GM20000 (cell line): Measurements from ENCODE around the gene SLC6A19.

Source experiments
- DNase-seq: peaks from one replicate; pipeline ENCODE4 v3.0.0; 2012; ENCODE audit warnings: low spot score
- CTCF ChIP-seq: IDR thresholded peaks from 2 replicates; pipeline ENCODE4 v1.5.1; 2012; ENCODE audit warnings: mild to moderate bottlenecking, control low read depth; ENCODE audit errors: extremely low read depth, missing control alignments

Gene SLC6A19

GRCh38 chr5:1167361-1167727, 34.1 kb upstream of the SLC6A19 start:
- no peak for DNase-seq
- TF ChIP-seq CTCF, result no peak

GRCh38 chr5:1167728-1168709, 33.4 kb upstream of the SLC6A19 start:
- TF ChIP-seq CTCF, result peak; percentile 71
- peak; percentile 88 for DNase-seq

- no peak for DNase-seq
- TF ChIP-seq CTCF, result no peak
Measured at GRCh38 chr5:1168796-1169195, 32.6 kb upstream of the SLC6A19 start.

- DNase-seq, result no peak
- no peak for TF ChIP-seq CTCF
Measured at GRCh38 chr5:1169211-1170115, 31.9 kb upstream of the SLC6A19 start.

- no peak for TF ChIP-seq CTCF
- no peak for DNase-seq
Measured at GRCh38 chr5:1171340-1171941, 30.0 kb upstream of the SLC6A19 start.

- TF ChIP-seq CTCF, result no peak
- DNase-seq, result no peak
Measured at GRCh38 chr5:1172007-1172581, 29.3 kb upstream of the SLC6A19 start.
